B cell (primary cell): ENCODE results near the gene WDR33. TPM values are rescaled to one million over a fixed set of nuclear protein-coding genes. Genes with fewer than 3 reads are reported as not detected.

ENCODE experiments used
- ATAC-seq: fragments of 200-7000 bp; cut with Tn5 transposase; one replicate; pipeline ENCODE4 v1.10.0; 2021; ENCODE audit warnings: low read depth, mild to moderate bottlenecking, moderate number of reproducible peaks, moderate library complexity
- CTCF ChIA-PET: fragments of 350-600 bp; sonication (Branson Sonifier 250); formaldehyde crosslinking; loops from one replicate; lab custom pipeline; 2021; ENCODE audit warnings: antibody characterized with exemption, inconsistent platforms; lab: Charles Lee
- POLR2A ChIA-PET: fragments of 350-600 bp; sonication (Branson Sonifier 250); formaldehyde crosslinking; loops from one replicate; lab custom pipeline; 2021; ENCODE audit warnings: antibody characterized with exemption; lab: Charles Lee
- DNase-seq: peaks from one replicate; pipeline ENCODE4 v3.0.0; 2013
- H2AFZ ChIP-seq: 2 replicates; pipeline ENCODE4 v1.6.1; 2012; ENCODE audit warnings: mild to moderate bottlenecking, low read depth, low read length; ENCODE audit not compliant: insufficient read depth, poor library complexity, severe bottlenecking
- H3K27ac ChIP-seq, 2 donors: 1 replicate in 1 of 2; 2 replicates in 1 of 2; pipeline ENCODE4 v1.5.1; 2012 to 2013; ENCODE audit warnings: low read length in 2 of 2, mild to moderate bottlenecking in 2 of 2, moderate library complexity in 1 of 2
- H3K27me3 ChIP-seq, 4 experiments: fragments of 200-600 bp in 1 of 4; sonication (generic) in 1 of 4; replicated peaks in 1 of 4; 1 replicate in 2 of 4; 2 replicates in 2 of 4; pipeline versions ENCODE4 v1.6.1 to v1.7.0; 2013 to 2016; ENCODE audit warnings: low read length in 3 of 4, mild to moderate bottlenecking in 2 of 4, mixed read lengths in 1 of 4, moderate library complexity in 1 of 4; ENCODE audit not compliant: insufficient read depth in 4 of 4, control insufficient read depth in 3 of 4; ENCODE audit errors: control extremely low read depth in 1 of 4
- H3K36me3 ChIP-seq, 2 experiments: replicated peaks in 1 of 2; 1 replicate in 1 of 2; 2 replicates in 1 of 2; pipeline versions ENCODE4 v1.6.1 to v1.7.1; 2013; ENCODE audit warnings: low read length in 1 of 2; ENCODE audit not compliant: insufficient read depth in 2 of 2, control insufficient read depth in 1 of 2; ENCODE audit errors: control extremely low read depth in 1 of 2, extremely low read depth in 1 of 2
- H3K4me1 ChIP-seq, 2 donors: fragments of 200-600 bp in 1 of 2; sonication (generic) in 1 of 2; 1 replicate in 1 of 2; 2 replicates in 1 of 2; pipeline versions ENCODE4 v1.5.1 to v1.6.1; 2013 to 2017; ENCODE audit warnings: low read length in 2 of 2; ENCODE audit not compliant: control insufficient read depth in 2 of 2, insufficient read depth in 2 of 2
- H3K4me2 ChIP-seq: replicated peaks from 2 replicates; pipeline ENCODE3; 2012; ENCODE audit warnings: mild to moderate bottlenecking, low read depth, low read length; ENCODE audit not compliant: poor library complexity, severe bottlenecking
- H3K4me3 ChIP-seq, 5 experiments: fragments of 200-600 bp in 1 of 5; sonication (generic) in 1 of 5; 1 replicate in 3 of 5; 2 replicates in 2 of 5; pipeline versions ENCODE4 v1.5.1 to v1.7.0; 2011 to 2016; ENCODE audit warnings: low read length in 4 of 5, mild to moderate bottlenecking in 4 of 5, low read depth in 2 of 5, control low read depth in 1 of 5, moderate library complexity in 1 of 5; ENCODE audit not compliant: insufficient read depth in 1 of 5; ENCODE audit errors: control extremely low read depth in 1 of 5, extremely low read depth in 1 of 5
- H3K79me2 ChIP-seq: fragments of 200-600 bp; sonication (generic); one replicate; pipeline ENCODE4 v1.6.0; 2016; ENCODE audit warnings: low read length; ENCODE audit not compliant: control insufficient read depth, insufficient read depth
- H3K9ac ChIP-seq: fragments of 200-600 bp; sonication (generic); 2 replicates; pipeline ENCODE4 v1.6.1; 2017; ENCODE audit warnings: mild to moderate bottlenecking, low read length, moderate library complexity
- H3K9me3 ChIP-seq, 3 donors: one replicate each; pipeline versions ENCODE4 v1.6.1 to v1.7.1; 2013; ENCODE audit warnings: low read length in 2 of 3; ENCODE audit not compliant: control insufficient read depth in 2 of 3, insufficient read depth in 1 of 3; ENCODE audit errors: control extremely low read depth in 1 of 3
- H4K20me1 ChIP-seq: 2 replicates; pipeline ENCODE4 v1.6.0; 2012; ENCODE audit warnings: mild to moderate bottlenecking, low read length; ENCODE audit not compliant: insufficient read depth, control insufficient read depth, poor library complexity, severe bottlenecking
- H3K27ac Mint-ChIP-seq: one replicate; pipeline ENCODE4 v1.8.0; 2021; ENCODE audit warnings: mixed read lengths
- H3K27me3 Mint-ChIP-seq: one replicate; pipeline ENCODE4 v1.8.0; 2021; ENCODE audit warnings: mixed read lengths
- H3K4me1 Mint-ChIP-seq: one replicate; pipeline ENCODE4 v1.8.0; 2021; ENCODE audit warnings: mixed read lengths
- H3K4me3 Mint-ChIP-seq: one replicate; pipeline ENCODE4 v1.8.0; 2021; ENCODE audit warnings: mixed read lengths
- H3K9me3 Mint-ChIP-seq: one replicate; pipeline ENCODE4 v1.8.0; 2022; ENCODE audit warnings: mixed read lengths; ENCODE audit not compliant: insufficient read depth
- EZH2 ChIP-seq: IDR thresholded peaks from 2 replicates; pipeline ENCODE4 v1.6.1; 2012; ENCODE audit warnings: borderline replicate concordance, low read depth, mild to moderate bottlenecking, moderate library complexity, low read length; ENCODE audit not compliant: insufficient read depth, poor library complexity, severe bottlenecking
- WGBS: methylation state at CpG from one replicate; pipeline ENCODE4 v1.1.5; 2013; ENCODE audit warnings: missing lambda C conversion rate; ENCODE audit not compliant: insufficient coverage; 5-methylcytosine and 5-hydroxymethylcytosine counted together
- intact Hi-C: fragments of 100-400 bp; cut with micrococcal nuclease; formaldehyde crosslinking; loops from one replicate; pipeline ENCODE4 v1.10.0; 2022
- polyA plus RNA-seq: library from polyadenylated mRNA; depleted of rRNA; stranded (reverse); fragments of >200 nt; gene quantifications from 2 replicates; pipeline ENCODE4 v1.2.3, GENCODE V29; 2012
- total RNA-seq, 2 donors: library from RNA; stranded (reverse); fragments of 120-200 nt in 1 of 2; gene quantifications; 1 replicate in 1 of 2; 2 replicates in 1 of 2; pipeline versions ENCODE4 v1.2.3 to v1.2.4, GENCODE V29; 2013 to 2022
- TF ChIP-seq, protein P1 (sequence below): fragments of 200-600 bp; IDR thresholded peaks from one replicate; pipeline ENCODE4 v1.8.0; 2022; ENCODE audit warnings: antibody characterized with exemption, mild to moderate bottlenecking

Gene WDR33
- total and polyA plus RNA-seq, 2 donors (not counting 1 experiment from before 2014, with no cell fraction given) = 17.2 to 101 TPM

DNA sequence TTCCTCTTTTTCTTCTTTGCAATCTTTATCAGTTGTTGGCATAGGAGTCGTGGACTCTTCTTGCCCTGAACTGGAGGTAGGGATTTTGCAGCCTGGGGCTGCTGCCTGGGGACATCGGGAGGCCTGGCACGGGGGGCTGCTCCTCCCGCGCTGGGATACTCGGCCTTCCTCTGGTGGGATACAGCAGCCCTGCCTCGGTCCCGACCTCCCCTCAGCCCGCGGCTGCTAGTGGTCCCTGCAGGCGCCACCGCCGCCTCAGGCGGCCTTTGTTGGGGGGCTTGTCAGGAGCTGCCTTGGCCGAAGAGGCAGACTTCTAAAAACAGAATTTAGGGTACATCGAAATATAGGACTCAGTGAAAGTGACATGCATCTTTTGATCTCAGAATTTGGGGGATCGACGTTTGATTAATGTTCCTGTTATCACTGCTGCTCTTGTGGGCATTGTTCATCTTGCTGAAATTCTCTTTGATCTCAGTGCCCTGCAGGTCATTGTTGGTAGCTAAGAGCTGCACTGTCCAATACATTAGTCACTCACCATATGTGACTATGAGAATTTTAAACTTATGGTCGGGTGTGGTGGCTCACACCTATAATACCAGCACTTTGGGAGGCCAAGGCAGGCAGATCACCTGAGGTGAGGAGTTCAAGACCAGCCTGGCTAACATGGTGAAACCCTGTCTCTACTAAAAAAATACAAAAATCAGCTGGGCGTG is 30.7 kb upstream of the WDR33 start:
- H3K27me3 Mint-ChIP-seq = no peaks in the 10 kb centered on the region
- Histone ChIP-seq H3K4me2 (no peak overlapping the region), H3K79me2 (no peaks in the 10 kb centered on the region), H3K4me3 (no peak overlapping the region), H3K27me3 (no peaks in the 10 kb centered on the region), H3K9ac (no peak overlapping the region), H3K4me1 (no peaks in the 10 kb centered on the region), H3K27ac (no peak overlapping the region), H3K9me3 (no peaks in the 10 kb centered on the region), H3K36me3 (peaks cover under 1 to 15% of the 10 kb centered on the region in 2 experiments), H4K20me1 (no peaks in the 10 kb centered on the region), H2AFZ (no peak overlapping the region)
- WGBS = 82% methylated on average over 19 of the region's 20 CpGs
- H3K4me3 Mint-ChIP-seq = no peak overlapping the region
- DNase-seq (no peak), ATAC-seq (no peak)
- H3K27ac Mint-ChIP-seq = no peak overlapping the region
- CTCF ChIA-PET = no interaction called here
- TF ChIP-seq EZH2 = no peak
- TF ChIP-seq, protein P1, sequence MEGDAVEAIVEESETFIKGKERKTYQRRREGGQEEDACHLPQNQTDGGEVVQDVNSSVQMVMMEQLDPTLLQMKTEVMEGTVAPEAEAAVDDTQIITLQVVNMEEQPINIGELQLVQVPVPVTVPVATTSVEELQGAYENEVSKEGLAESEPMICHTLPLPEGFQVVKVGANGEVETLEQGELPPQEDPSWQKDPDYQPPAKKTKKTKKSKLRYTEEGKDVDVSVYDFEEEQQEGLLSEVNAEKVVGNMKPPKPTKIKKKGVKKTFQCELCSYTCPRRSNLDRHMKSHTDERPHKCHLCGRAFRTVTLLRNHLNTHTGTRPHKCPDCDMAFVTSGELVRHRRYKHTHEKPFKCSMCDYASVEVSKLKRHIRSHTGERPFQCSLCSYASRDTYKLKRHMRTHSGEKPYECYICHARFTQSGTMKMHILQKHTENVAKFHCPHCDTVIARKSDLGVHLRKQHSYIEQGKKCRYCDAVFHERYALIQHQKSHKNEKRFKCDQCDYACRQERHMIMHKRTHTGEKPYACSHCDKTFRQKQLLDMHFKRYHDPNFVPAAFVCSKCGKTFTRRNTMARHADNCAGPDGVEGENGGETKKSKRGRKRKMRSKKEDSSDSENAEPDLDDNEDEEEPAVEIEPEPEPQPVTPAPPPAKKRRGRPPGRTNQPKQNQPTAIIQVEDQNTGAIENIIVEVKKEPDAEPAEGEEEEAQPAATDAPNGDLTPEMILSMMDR = no peak
- intact Hi-C loops = no loop called here
- POLR2A ChIA-PET = interaction anchor here (0.5 kb wide), 1 partner anchor 41 kb away, joined by 4 read pairs; no protein-coding TSS in a partner anchor
- H3K4me1 Mint-ChIP-seq = no peaks in the 10 kb centered on the region
- no peaks in the 10 kb centered on the region for H3K9me3 Mint-ChIP-seq

DNA sequence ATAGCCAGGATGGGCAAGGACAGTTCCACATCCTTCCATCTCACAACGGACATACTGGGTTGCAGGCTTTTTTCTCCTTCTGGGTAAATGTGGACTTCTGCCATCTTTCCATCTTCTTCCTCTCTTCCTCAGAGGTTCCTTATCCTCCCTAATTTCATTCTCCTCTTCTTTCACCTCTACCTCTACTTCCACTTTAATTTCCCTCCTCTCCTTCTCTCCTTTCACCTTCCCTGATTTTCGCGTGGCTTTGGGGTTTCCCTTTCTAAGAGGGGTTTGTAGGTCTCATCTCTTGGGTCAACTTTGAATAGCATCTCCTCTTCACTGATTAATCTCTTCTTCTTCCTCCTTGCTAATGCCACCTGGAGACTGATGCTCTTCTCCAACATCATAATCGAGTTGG is 29.9 kb upstream of the WDR33 start:
- no peaks in the 10 kb centered on the region for H3K79me2 ChIP-seq
- no peak for ATAC-seq
- H3K27ac Mint-ChIP-seq = no peak overlapping the region
- no peaks in the 10 kb centered on the region for H3K9me3 ChIP-seq
- no peak overlapping the region for H3K27ac ChIP-seq
- DNase-seq = no peak
- H2AFZ ChIP-seq = no peak overlapping the region
- H3K9ac ChIP-seq = no peak overlapping the region
- H3K27me3 Mint-ChIP-seq = no peaks in the 10 kb centered on the region
- peaks cover 0 to 9% of the 10 kb centered on the region in 2 experiments for H3K36me3 ChIP-seq
- H3K9me3 Mint-ChIP-seq = no peaks in the 10 kb centered on the region
- 89% methylated on average over 2 of the region's 4 CpGs for WGBS
- no peaks in the 10 kb centered on the region for H3K27me3 ChIP-seq
- H3K4me3 ChIP-seq = no peak overlapping the region
- no peaks in the 10 kb centered on the region for H3K4me1 ChIP-seq
- intact Hi-C loops = no loop called here
- H3K4me3 Mint-ChIP-seq = no peak overlapping the region
- POLR2A ChIA-PET = no interaction called here
- TF ChIP-seq, protein P1 = no peak
- TF ChIP-seq EZH2 = no peak
- H3K4me1 Mint-ChIP-seq = no peaks in the 10 kb centered on the region
- no peak overlapping the region for H3K4me2 ChIP-seq
- H4K20me1 ChIP-seq = no peaks in the 10 kb centered on the region
- CTCF ChIA-PET = interaction anchor here (0.7 kb wide), 1 partner anchor 122 kb away, joined by 3 read pairs; no protein-coding TSS in a partner anchor
